Gastrocnemius medialis (tissue), 4 donors: ENCODE results near the gene DKC1.

Source experiments
- POLR2A ChIP-seq, 2 donors: fragments of 450-650 bp; IDR thresholded peaks; one replicate each; pipeline ENCODE4 v1.6.1; 2017; ENCODE audit warnings: antibody characterized with exemption in 2 of 2, mild to moderate bottlenecking in 2 of 2, moderate library complexity in 2 of 2
- TF ChIP-seq, protein P1 (sequence below), 5 experiments: fragments of 450-650 bp in 3 of 5; fragments of 200-600 bp in 2 of 5; sonication (generic) in 2 of 5; IDR thresholded peaks in 4 of 5; conservative IDR thresholded peaks in 1 of 5; 1 replicate in 4 of 5; 2 replicates in 1 of 5; pipeline ENCODE4 v1.5.1; 2016 to 2019; ENCODE audit warnings: antibody characterized with exemption in 5 of 5, mild to moderate bottlenecking in 3 of 5, moderate library complexity in 3 of 5

DNA sequence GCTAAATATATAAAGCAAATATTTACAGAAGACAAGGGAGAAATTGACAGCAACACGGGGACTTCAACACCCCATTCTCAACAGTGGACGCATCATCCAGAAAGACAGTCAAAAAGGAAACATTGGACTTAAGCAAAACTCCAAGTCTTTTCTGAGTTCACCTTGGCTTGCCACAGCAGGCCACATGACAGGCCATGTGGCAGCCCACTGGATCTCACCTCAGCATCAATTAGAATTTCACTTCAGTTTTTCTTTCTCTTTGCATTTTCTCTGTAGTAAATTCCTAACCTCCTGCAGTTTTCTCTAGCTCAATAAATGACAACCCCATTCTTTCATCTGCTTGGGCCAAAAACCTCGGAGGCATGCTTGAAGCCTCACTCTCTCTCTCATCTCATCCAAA, 59.4 kb downstream of the DKC1 start:
- TF ChIP-seq, protein P1, sequence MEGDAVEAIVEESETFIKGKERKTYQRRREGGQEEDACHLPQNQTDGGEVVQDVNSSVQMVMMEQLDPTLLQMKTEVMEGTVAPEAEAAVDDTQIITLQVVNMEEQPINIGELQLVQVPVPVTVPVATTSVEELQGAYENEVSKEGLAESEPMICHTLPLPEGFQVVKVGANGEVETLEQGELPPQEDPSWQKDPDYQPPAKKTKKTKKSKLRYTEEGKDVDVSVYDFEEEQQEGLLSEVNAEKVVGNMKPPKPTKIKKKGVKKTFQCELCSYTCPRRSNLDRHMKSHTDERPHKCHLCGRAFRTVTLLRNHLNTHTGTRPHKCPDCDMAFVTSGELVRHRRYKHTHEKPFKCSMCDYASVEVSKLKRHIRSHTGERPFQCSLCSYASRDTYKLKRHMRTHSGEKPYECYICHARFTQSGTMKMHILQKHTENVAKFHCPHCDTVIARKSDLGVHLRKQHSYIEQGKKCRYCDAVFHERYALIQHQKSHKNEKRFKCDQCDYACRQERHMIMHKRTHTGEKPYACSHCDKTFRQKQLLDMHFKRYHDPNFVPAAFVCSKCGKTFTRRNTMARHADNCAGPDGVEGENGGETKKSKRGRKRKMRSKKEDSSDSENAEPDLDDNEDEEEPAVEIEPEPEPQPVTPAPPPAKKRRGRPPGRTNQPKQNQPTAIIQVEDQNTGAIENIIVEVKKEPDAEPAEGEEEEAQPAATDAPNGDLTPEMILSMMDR (IDR thresholded peaks at IDR 0.05 in 4 of 5, conservative IDR thresholded peaks at IDR 0.05 in 1 of 5) = no peak
- no peak for TF ChIP-seq POLR2A (IDR thresholded peaks at IDR 0.05)
